ENCODE data around the gene TTC33. TPM values are rescaled to one million over a fixed set of nuclear protein-coding genes. Genes with fewer than 3 reads are reported as not detected.

Gene TTC33
- total and polyA plus RNA-seq, 7 donors: 11.0 to 38.5 (median 25.3) TPM

DNA sequence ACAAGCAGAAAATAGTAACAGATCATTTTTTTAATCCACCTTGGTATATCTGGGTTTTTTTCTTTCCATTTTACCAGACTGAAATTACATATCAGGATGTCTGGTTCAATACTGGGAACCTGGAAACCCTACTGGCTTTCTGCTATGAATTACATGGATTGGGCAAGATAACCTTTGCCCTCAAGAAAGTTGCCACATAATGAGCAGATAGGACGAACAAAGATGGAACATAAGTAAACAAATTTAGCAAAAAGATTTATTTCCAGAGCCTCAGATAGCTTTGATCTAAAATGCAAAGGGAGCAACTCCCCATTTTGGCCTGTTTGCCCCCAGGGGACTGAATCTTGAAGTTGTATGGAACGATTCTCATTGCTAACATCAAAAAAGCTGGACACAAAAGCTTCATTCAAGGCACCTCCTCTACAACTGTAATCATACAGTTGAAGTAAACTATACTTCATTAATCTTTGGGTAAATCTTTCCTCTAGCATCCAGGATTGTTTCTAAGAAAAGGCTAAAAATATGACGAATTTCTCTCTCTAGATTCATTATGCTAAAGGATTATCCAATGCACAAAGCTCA lies 207.7 kb downstream of the TTC33 start:
- H3K27ac ChIP-seq: no peak overlapping the region
- TF ChIP-seq, protein P1, sequence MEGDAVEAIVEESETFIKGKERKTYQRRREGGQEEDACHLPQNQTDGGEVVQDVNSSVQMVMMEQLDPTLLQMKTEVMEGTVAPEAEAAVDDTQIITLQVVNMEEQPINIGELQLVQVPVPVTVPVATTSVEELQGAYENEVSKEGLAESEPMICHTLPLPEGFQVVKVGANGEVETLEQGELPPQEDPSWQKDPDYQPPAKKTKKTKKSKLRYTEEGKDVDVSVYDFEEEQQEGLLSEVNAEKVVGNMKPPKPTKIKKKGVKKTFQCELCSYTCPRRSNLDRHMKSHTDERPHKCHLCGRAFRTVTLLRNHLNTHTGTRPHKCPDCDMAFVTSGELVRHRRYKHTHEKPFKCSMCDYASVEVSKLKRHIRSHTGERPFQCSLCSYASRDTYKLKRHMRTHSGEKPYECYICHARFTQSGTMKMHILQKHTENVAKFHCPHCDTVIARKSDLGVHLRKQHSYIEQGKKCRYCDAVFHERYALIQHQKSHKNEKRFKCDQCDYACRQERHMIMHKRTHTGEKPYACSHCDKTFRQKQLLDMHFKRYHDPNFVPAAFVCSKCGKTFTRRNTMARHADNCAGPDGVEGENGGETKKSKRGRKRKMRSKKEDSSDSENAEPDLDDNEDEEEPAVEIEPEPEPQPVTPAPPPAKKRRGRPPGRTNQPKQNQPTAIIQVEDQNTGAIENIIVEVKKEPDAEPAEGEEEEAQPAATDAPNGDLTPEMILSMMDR (IDR thresholded peaks at IDR 0.05): no peak
- ATAC-seq (no peak), DNase-seq (no peak)
- intact Hi-C loops (cut with DNase I): no loop called here
- H3K4me1 ChIP-seq: no peaks in the 10 kb centered on the region
- 46 to 59% (median 56%) methylated on average over 3 of the region's 3 CpGs for WGBS, 3 donors
- no peaks in the 10 kb centered on the region for H3K36me3 ChIP-seq (ENCODE audit: insufficient read depth in 1 of 2, low read depth in 1 of 2)
- H3K4me3 ChIP-seq: no peak overlapping the region
- no peaks in the 10 kb centered on the region for H3K27me3 ChIP-seq (ENCODE audit: insufficient read depth in 3 of 3, low read length in 2 of 3)
- H3K9me3 ChIP-seq: no peaks in the 10 kb centered on the region

GRCh38 chr5:40547557-40547956 lies 208.2 kb downstream of the TTC33 start:
- H3K4me1 ChIP-seq: no peaks in the 10 kb centered on the region
- TF ChIP-seq, protein P1 (IDR thresholded peaks at IDR 0.05): no peak
- no peak for ATAC-seq
- no peaks in the 10 kb centered on the region for H3K36me3 ChIP-seq (ENCODE audit: insufficient read depth in 1 of 2, low read depth in 1 of 2)
- WGBS, 3 donors: 96 to 98% (median 96%) methylated on average over 4 of the region's 4 CpGs
- no peak for DNase-seq
- intact Hi-C loops (cut with DNase I): no loop called here
- H3K27me3 ChIP-seq (ENCODE audit: insufficient read depth in 3 of 3, low read length in 2 of 3): no peaks in the 10 kb centered on the region
- H3K9me3 ChIP-seq: no peaks in the 10 kb centered on the region
- H3K4me3 ChIP-seq: no peak overlapping the region
- no peak overlapping the region for H3K27ac ChIP-seq

DNA sequence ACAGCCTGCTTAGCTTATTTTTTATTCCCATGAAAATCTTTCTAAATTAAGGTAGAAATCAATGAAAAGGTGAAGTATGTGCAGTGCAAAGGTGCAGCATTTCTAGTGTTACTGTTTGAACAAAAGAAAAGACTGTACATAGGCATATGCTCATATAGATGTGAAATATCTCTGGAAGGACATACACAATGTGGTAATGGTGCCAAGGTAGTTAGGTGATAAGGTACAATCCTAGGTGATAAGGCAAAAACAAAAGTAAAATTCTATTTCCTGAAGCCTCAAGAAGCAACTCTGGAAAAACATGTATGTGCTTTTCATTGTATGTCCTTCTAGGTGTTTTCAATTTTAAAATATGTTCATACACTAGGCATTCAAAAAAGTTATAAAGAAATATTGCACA lies 215.5 kb downstream of the TTC33 start:
- Histone ChIP-seq H3K27ac (no peak overlapping the region), H3K36me3 (ENCODE audit: insufficient read depth in 1 of 2, low read depth in 1 of 2) (no peaks in the 10 kb centered on the region), H3K27me3 (ENCODE audit: insufficient read depth in 3 of 3, low read length in 2 of 3) (no peaks in the 10 kb centered on the region), H3K9me3 (no peaks in the 10 kb centered on the region), H3K4me3 (no peak overlapping the region), H3K4me1 (no peaks in the 10 kb centered on the region)
- DNase-seq (no peak), ATAC-seq (no peak)
- intact Hi-C loops (cut with DNase I): no loop called here
- TF ChIP-seq, protein P1 (IDR thresholded peaks at IDR 0.05): no peak

DNA sequence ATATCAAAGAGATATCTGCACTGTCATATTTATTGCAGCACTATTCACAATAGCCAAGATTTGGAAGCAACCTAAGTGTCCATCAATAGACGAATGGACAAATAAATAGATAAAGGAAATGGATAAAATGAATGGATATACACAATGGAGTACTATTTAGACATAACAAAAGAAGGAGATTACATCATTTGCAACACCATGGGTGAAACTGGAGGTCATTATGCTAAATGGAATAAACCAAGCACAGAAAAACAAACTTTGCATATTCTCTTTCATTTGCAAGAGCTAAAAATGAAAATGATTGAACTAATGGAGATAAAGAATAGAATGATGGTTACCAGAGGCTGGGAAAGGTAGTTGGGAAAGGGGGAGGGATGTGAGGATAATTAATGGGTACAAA lies 231.1 kb downstream of the TTC33 start:
- no peaks in the 10 kb centered on the region for H3K27me3 ChIP-seq (ENCODE audit: insufficient read depth in 3 of 3, low read length in 2 of 3)
- no peak overlapping the region for H3K4me3 ChIP-seq
- no peak overlapping the region for H3K27ac ChIP-seq
- DNase-seq (no peak), ATAC-seq (no peak)
- intact Hi-C loops (cut with DNase I): no loop called here
- TF ChIP-seq, protein P1 (IDR thresholded peaks at IDR 0.05): no peak
- no peaks in the 10 kb centered on the region for H3K4me1 ChIP-seq
- WGBS, 3 donors: 79 to 85% (median 81%) methylated on average over 1 of the region's 1 CpG
- H3K36me3 ChIP-seq (ENCODE audit: insufficient read depth in 1 of 2, low read depth in 1 of 2): no peaks in the 10 kb centered on the region
- H3K9me3 ChIP-seq: peaks cover 6% of the 10 kb centered on the region

- Histone ChIP-seq H3K36me3 (ENCODE audit: insufficient read depth in 1 of 2, low read depth in 1 of 2) (no peaks in the 10 kb centered on the region), H3K4me1 (no peaks in the 10 kb centered on the region), H3K27ac (no peak overlapping the region), H3K9me3 (peaks cover 6% of the 10 kb centered on the region), H3K27me3 (ENCODE audit: insufficient read depth in 3 of 3, low read length in 2 of 3) (no peaks in the 10 kb centered on the region), H3K4me3 (no peak overlapping the region)
- TF ChIP-seq, protein P1 (IDR thresholded peaks at IDR 0.05): no peak
- DNase-seq (no peak), ATAC-seq (no peak)
- intact Hi-C loops (cut with DNase I): no loop called here
Measured at GRCh38 chr5:40521925-40522324, 233.8 kb downstream of the TTC33 start.

All from psoas muscle (tissue), 8 donors.